ENCODE results near the gene TSKU.

TSKU gene

GRCh38 chr11:76805206-76805913, 22.2 kb downstream of the TSKU start:
- H3K9ac ChIP-seq (ENCODE audit: low read length): no peak overlapping the region
- H3K27me3 ChIP-seq (replicated peaks; ENCODE audit: insufficient read depth, low read length): no peaks in the 10 kb centered on the region
- H3K4me2 ChIP-seq (ENCODE audit: low read depth, low read length): no peak overlapping the region
- no peak overlapping the region for H3K4me3 ChIP-seq (ENCODE audit: low read length)
- no peak for DNase-seq
- no peak overlapping the region for H2AFZ ChIP-seq (ENCODE audit: low read length)
- H3K9me3 ChIP-seq (replicated peaks; ENCODE audit: insufficient read depth, low read length): no peaks in the 10 kb centered on the region
- H4K20me1 ChIP-seq (ENCODE audit: insufficient read depth, low read length): no peaks in the 10 kb centered on the region
- H3K4me1 ChIP-seq (ENCODE audit: low read length): no peaks in the 10 kb centered on the region
- TF ChIP-seq CTCF (IDR thresholded peaks at IDR 0.05; ENCODE audit: low read length) (no peak), EZH2 (optimal IDR thresholded peaks at IDR 0.05; ENCODE audit: low read depth, low read length) (no peak), EZH2phosphoT487 (IDR thresholded peaks at IDR 0.05; ENCODE audit: low read length) (no peak)
- no peaks in the 10 kb centered on the region for H3K36me3 ChIP-seq (replicated peaks; ENCODE audit: insufficient read depth, low read length)
- H3K27ac ChIP-seq (ENCODE audit: low read length): no peak overlapping the region
- H3F3A ChIP-seq (ENCODE audit: insufficient read depth, low read length): no peaks in the 10 kb centered on the region
- H3K9me2 ChIP-seq (replicated peaks; ENCODE audit: insufficient read depth, low read length): no peaks in the 10 kb centered on the region
- H3K79me2 ChIP-seq (ENCODE audit: low read length): no peaks in the 10 kb centered on the region

GRCh38 chr11:76806131-76806530, 23.0 kb downstream of the TSKU start:
- no peaks in the 10 kb centered on the region for H4K20me1 ChIP-seq (ENCODE audit: insufficient read depth, low read length)
- no peak overlapping the region for H3K4me2 ChIP-seq (ENCODE audit: low read depth, low read length)
- H3K4me1 ChIP-seq (ENCODE audit: low read length): no peaks in the 10 kb centered on the region
- no peaks in the 10 kb centered on the region for H3K27me3 ChIP-seq (replicated peaks; ENCODE audit: insufficient read depth, low read length)
- no peaks in the 10 kb centered on the region for H3K9me2 ChIP-seq (replicated peaks; ENCODE audit: insufficient read depth, low read length)
- H3K4me3 ChIP-seq (ENCODE audit: low read length): no peak overlapping the region
- no peaks in the 10 kb centered on the region for H3K36me3 ChIP-seq (replicated peaks; ENCODE audit: insufficient read depth, low read length)
- TF ChIP-seq EZH2phosphoT487 (IDR thresholded peaks at IDR 0.05; ENCODE audit: low read length) (no peak), EZH2 (optimal IDR thresholded peaks at IDR 0.05; ENCODE audit: low read depth, low read length) (no peak), CTCF (IDR thresholded peaks at IDR 0.05; ENCODE audit: low read length) (no peak)
- no peaks in the 10 kb centered on the region for H3K9me3 ChIP-seq (replicated peaks; ENCODE audit: insufficient read depth, low read length)
- H3K27ac ChIP-seq (ENCODE audit: low read length): no peak overlapping the region
- DNase-seq: no peak
- no peaks in the 10 kb centered on the region for H3F3A ChIP-seq (ENCODE audit: insufficient read depth, low read length)
- no peak overlapping the region for H2AFZ ChIP-seq (ENCODE audit: low read length)
- no peaks in the 10 kb centered on the region for H3K79me2 ChIP-seq (ENCODE audit: low read length)
- H3K9ac ChIP-seq (ENCODE audit: low read length): no peak overlapping the region

GRCh38 chr11:76806608-76807205, 23.6 kb downstream of the TSKU start:
- H3K4me3 ChIP-seq (ENCODE audit: low read length): no peak overlapping the region
- no peak for DNase-seq
- no peak overlapping the region for H3K9ac ChIP-seq (ENCODE audit: low read length)
- H3K27ac ChIP-seq (ENCODE audit: low read length): no peak overlapping the region
- no peaks in the 10 kb centered on the region for H3K4me1 ChIP-seq (ENCODE audit: low read length)
- H3K79me2 ChIP-seq (ENCODE audit: low read length): no peaks in the 10 kb centered on the region
- H3K9me3 ChIP-seq (replicated peaks; ENCODE audit: insufficient read depth, low read length): no peaks in the 10 kb centered on the region
- no peaks in the 10 kb centered on the region for H3F3A ChIP-seq (ENCODE audit: insufficient read depth, low read length)
- no peaks in the 10 kb centered on the region for H3K36me3 ChIP-seq (replicated peaks; ENCODE audit: insufficient read depth, low read length)
- no peaks in the 10 kb centered on the region for H4K20me1 ChIP-seq (ENCODE audit: insufficient read depth, low read length)
- H3K27me3 ChIP-seq (replicated peaks; ENCODE audit: insufficient read depth, low read length): no peaks in the 10 kb centered on the region
- H2AFZ ChIP-seq (ENCODE audit: low read length): no peak overlapping the region; the same call in 1 of the 2 replicates
- no peak for TF ChIP-seq EZH2 (optimal IDR thresholded peaks at IDR 0.05; ENCODE audit: low read depth, low read length)
- TF ChIP-seq CTCF (IDR thresholded peaks at IDR 0.05; ENCODE audit: low read length): no peak
- no peak for TF ChIP-seq EZH2phosphoT487 (IDR thresholded peaks at IDR 0.05; ENCODE audit: low read length)
- H3K4me2 ChIP-seq (ENCODE audit: low read depth, low read length): no peak overlapping the region
- no peaks in the 10 kb centered on the region for H3K9me2 ChIP-seq (replicated peaks; ENCODE audit: insufficient read depth, low read length)

Data from MM.1S (cell line).